ENCODE results near the gene HPCAL1.

DNA sequence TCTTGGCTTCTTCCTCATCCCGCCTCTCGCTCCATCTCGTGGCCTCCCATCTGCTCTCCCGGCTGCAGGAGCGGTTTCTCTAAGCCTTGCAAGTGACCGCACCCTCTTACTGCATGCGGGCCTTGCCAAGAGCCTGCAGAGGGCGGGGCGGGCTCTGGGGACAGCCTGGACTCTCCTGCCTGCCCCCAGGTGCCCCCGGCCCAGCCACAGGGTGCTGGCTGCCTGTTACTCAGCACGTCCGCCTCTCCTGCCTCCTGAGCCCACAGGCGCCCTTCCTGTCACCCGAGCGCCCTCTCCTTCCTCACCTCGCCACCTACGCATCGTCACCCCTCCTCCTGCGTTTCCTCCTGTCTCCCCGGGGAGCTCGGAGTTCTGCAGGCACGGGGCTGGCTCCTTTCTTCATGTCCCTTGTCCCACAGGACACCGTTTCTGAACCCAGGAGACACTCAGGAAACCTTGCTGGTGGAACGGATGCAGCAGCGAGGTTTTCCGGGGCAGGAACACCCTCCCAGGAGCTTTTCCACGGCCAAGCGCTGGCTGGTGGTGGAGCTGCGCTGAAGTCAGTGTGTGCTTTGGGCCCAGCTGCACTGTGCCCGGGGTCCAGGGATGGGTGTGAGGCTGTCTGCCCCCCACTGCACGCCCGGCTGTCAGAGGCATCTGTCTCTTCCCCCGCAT is 28.5 kb downstream of the HPCAL1 start:
- TF ChIP-seq, protein P1, sequence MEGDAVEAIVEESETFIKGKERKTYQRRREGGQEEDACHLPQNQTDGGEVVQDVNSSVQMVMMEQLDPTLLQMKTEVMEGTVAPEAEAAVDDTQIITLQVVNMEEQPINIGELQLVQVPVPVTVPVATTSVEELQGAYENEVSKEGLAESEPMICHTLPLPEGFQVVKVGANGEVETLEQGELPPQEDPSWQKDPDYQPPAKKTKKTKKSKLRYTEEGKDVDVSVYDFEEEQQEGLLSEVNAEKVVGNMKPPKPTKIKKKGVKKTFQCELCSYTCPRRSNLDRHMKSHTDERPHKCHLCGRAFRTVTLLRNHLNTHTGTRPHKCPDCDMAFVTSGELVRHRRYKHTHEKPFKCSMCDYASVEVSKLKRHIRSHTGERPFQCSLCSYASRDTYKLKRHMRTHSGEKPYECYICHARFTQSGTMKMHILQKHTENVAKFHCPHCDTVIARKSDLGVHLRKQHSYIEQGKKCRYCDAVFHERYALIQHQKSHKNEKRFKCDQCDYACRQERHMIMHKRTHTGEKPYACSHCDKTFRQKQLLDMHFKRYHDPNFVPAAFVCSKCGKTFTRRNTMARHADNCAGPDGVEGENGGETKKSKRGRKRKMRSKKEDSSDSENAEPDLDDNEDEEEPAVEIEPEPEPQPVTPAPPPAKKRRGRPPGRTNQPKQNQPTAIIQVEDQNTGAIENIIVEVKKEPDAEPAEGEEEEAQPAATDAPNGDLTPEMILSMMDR (conservative IDR thresholded peaks at IDR 0.05; ENCODE audit: low read depth, low read length), result no peak
- TF ChIP-seq EZH2 (IDR thresholded peaks at IDR 0.05; ENCODE audit: low read length, unreplicated experiment) (no peak), EZH2phosphoT487 (IDR thresholded peaks at IDR 0.05; ENCODE audit: borderline replicate concordance, low read length) (no peak)
